Measurements from ENCODE around the gene RIMKLA.

The RIMKLA gene

GRCh38 chr1:42336978-42337377 is 43.6 kb upstream of the RIMKLA start:
- no peak for TF ChIP-seq CTCF (IDR thresholded peaks at IDR 0.05; ENCODE audit: extremely low read depth, missing control alignments)
- DNase-seq (ENCODE audit: low spot score) = no peak

GRCh38 chr1:42340093-42340492 is 40.5 kb upstream of the RIMKLA start:
- no peak for TF ChIP-seq CTCF (IDR thresholded peaks at IDR 0.05; ENCODE audit: extremely low read depth, missing control alignments)
- DNase-seq (ENCODE audit: low spot score) = no peak

GRCh38 chr1:42340901-42341300 is 39.7 kb upstream of the RIMKLA start:
- no peak for DNase-seq (ENCODE audit: low spot score)
- TF ChIP-seq CTCF (IDR thresholded peaks at IDR 0.05; ENCODE audit: extremely low read depth, missing control alignments) = no peak

GRCh38 chr1:42343049-42343448 is 37.5 kb upstream of the RIMKLA start:
- DNase-seq (ENCODE audit: low spot score) = no peak
- no peak for TF ChIP-seq CTCF (IDR thresholded peaks at IDR 0.05; ENCODE audit: extremely low read depth, missing control alignments)

- TF ChIP-seq CTCF (IDR thresholded peaks at IDR 0.05; ENCODE audit: extremely low read depth, missing control alignments) = no peak
- no peak for DNase-seq (ENCODE audit: low spot score)
These were observed 32.1 kb upstream of the RIMKLA start for GRCh38 chr1:42348498-42348897.

- TF ChIP-seq CTCF (IDR thresholded peaks at IDR 0.05; ENCODE audit: extremely low read depth, missing control alignments) = no peak
- DNase-seq (ENCODE audit: low spot score) = no peak
These were observed 30.5 kb upstream of the RIMKLA start for GRCh38 chr1:42350086-42350485.

GRCh38 chr1:42358791-42359190 is 21.8 kb upstream of the RIMKLA start:
- no peak for TF ChIP-seq CTCF (IDR thresholded peaks at IDR 0.05; ENCODE audit: extremely low read depth, missing control alignments)
- peak; percentile 46 for DNase-seq (ENCODE audit: low spot score)
